Gastrocnemius medialis (tissue), 4 donors: ENCODE measurements around the gene KRT86.

ENCODE experiments used
- CTCF ChIP-seq, 5 experiments: fragments of 450-650 bp in 3 of 5; fragments of 200-600 bp in 2 of 5; sonication (generic) in 2 of 5; IDR thresholded peaks in 4 of 5; conservative IDR thresholded peaks in 1 of 5; 1 replicate in 4 of 5; 2 replicates in 1 of 5; pipeline ENCODE4 v1.5.1; 2016 to 2019; ENCODE audit warnings: antibody characterized with exemption in 5 of 5, mild to moderate bottlenecking in 3 of 5, moderate library complexity in 3 of 5
- POLR2A ChIP-seq, 2 donors: fragments of 450-650 bp; IDR thresholded peaks; one replicate each; pipeline ENCODE4 v1.6.1; 2017; ENCODE audit warnings: antibody characterized with exemption in 2 of 2, mild to moderate bottlenecking in 2 of 2, moderate library complexity in 2 of 2

- TF ChIP-seq CTCF (IDR thresholded peaks at IDR 0.05 in 4 of 5, conservative IDR thresholded peaks at IDR 0.05 in 1 of 5) (no peak), POLR2A (IDR thresholded peaks at IDR 0.05) (no peak)
Measured at GRCh38 chr12:52268212-52268611, 6.2 kb upstream of the KRT86 start.
